HG03095 (cell line): ENCODE data around the gene ZNF862.

Source experiments
- ATAC-seq: cut with Tn5 transposase; IDR thresholded peaks from one replicate; pipeline ENCODE4 v1.9.1; 2021; ENCODE audit warnings: moderate library complexity; ENCODE audit not compliant: unreplicated experiment

Gene ZNF862

DNA sequence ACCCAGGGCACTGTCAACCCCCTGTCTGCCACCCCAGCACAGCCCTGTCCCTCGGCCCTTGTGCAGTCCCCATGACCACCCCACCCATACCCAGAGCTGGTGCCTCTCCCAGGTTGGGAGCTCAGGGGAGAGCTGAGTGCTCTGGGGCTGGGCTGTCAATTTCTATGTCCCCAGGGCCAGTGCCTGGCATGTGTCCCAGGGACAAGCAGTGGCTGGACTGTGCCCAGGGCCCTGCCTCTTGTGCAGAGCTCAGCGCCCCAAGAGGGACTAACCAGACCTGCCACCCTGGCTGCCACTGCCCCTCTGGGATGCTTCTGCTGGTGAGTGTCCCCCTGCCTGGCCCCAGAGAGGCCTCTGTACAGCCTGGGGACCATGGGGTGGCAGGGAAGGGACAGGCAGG, 29.0 kb upstream of the ZNF862 start:
- ATAC-seq, result no peak

DNA sequence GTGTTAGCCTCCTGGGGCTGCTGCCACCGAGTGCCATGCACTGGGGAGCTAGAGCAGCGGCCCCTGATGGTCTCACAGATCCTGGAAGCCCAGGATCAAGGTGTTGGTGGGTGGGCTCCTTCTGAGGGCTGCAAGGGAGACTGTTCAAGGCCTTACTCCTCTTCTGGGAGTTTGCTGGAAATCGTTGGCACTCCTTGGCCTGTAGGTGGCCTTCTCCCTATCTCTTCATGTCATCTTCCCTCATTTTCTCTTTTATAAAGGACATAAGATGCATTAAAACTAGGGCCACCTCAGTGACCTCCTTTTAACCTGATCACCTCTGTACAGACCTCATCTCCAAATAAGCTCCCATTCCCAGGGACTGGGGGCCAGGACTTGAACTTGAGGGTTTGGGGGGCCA, 27.0 kb upstream of the ZNF862 start:
- no peak for ATAC-seq

DNA sequence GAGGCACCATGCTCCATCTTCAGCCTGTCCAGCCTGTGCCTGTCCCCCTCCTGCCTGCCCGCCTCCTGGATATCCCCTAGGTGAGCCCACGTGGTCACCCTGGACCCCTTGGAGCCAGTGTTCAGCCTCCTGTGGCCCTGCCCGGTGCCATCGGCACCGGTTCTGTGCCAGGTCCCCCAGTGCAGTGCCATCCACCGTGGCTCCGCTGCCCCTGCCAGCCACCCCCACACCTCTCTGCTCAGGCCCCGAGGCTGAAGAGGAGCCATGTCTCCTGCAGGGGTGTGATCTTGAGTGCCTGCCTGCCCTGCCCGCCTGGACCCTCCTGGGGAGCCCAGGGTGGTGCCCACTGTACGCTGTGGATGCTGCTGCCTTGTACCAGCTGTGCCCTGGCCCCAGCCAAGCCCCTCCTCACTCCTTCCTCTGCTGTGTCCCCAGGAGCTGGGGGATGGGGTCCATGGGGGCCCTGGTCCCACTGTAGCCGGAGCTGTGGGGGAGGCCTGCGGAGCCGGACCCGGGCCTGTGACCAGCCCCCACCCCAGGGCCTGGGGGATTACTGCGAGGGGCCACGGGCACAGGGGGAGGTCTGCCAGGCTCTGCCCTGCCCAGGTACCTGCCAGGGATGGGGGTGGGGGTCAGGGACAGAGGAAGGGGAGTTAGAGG, 26.2 kb upstream of the ZNF862 start:
- ATAC-seq, result no peak

DNA sequence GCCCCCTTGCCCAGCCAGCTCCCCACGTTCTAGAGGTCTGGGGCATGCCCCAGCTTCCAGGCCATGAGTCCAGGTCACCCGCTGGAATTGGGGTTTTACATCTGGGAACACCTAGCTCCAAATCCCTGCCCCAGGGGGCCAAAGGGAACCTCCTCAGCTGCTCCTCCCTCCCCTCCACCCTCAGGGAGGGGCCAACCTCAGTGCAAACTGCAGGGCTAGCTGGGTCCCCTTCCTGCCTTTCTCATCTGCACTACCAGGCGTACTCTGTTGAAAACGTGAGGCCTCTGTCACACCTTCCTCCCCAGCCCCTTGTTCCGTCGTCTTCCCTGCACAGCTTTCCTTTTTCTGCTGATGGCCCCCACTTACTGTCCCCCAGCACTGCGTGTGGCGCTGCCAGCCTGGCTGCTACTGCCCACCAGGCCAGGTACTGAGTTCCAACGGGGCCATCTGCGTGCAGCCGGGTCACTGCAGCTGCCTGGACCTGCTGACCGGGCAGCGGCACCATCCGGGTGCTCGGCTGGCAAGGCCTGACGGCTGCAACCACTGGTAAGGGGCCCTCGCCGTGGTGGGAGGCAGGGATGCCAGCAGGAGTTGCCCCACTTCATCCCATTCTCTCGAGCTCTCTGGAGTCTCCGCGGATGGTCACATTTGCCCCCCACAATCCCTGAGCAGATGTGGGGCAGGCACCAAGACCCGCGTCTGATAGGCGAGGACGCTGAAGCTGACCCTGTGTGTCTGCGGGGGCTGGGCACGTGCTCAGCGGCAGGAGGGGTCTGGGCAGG, 24.7 kb upstream of the ZNF862 start:
- no peak for ATAC-seq

- ATAC-seq, result no peak
These were observed 23.7 kb upstream of the ZNF862 start for GRCh38 chr7:149814494-149814893.

DNA sequence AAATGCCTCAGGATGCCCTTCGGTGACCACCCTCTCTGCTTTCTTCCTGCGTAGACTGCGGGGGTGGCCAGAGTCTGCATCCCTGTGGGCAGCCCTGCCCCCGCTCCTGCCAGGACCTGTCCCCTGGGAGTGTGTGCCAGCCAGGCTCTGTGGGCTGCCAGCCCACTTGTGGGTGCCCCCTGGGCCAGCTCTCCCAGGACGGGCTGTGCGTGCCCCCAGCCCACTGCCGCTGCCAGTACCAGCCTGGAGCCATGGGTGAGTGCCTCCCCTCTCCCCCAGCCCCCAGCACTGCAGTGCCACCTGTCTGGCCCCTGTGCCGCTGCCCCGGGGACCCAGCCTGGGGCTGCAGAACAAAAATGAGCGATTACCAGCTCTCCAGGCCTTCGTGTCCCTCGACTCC, 23.1 kb upstream of the ZNF862 start:
- no peak for ATAC-seq

- no peak for ATAC-seq
These were observed 22.4 kb upstream of the ZNF862 start for GRCh38 chr7:149815661-149816266.

GRCh38 chr7:149816267-149816751, 21.9 kb upstream of the ZNF862 start:
- ATAC-seq, result no peak

GRCh38 chr7:149816794-149817193, 21.4 kb upstream of the ZNF862 start:
- ATAC-seq, result no peak

GRCh38 chr7:149817301-149817771, 20.8 kb upstream of the ZNF862 start:
- no peak for ATAC-seq

DNA sequence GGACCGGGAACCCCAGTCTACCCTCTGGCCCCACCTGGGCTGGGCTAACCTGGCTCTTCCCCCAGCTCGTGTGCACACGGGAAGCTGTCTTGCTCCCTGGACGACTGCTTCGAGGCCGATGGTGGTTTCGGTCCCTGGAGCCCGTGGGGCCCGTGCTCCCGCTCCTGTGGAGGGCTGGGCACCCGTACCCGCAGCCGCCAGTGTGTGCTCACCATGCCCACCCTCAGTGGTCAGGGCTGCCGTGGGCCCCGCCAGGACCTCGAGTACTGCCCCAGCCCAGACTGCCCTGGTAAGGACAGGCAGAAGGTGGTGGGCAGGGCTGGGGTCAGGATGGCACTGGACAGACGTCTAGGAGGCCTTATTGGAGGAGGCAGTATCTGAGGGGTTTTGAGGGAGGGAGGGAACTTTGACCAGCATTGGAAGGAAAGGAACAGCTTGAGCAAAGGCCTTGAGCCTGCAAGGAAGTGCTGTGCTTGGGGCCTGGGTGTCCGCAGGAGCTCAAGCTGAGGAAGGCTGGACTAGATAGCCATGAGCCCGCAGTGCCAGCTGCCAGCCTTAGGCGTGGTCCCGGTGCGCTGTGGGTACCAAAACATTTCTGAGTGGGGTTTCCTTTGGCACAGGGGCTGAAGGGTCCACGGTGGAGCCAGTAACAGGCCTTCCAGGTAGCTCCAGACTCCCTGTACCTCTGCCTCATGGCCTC, 20.2 kb upstream of the ZNF862 start:
- no peak for ATAC-seq

DNA sequence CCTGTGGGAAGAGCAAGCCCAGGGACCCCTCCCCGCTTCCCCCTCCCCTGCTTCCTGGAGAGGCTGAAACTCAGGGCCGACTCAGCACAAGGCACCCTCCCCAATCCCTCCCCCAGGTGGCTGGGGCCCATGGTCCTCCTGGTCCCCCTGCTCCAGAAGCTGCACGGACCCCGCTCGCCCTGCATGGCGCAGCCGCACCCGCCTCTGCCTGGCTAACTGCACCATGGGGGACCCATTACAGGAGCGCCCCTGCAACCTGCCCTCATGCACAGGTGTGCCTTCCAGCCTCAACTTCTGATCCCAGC, 19.7 kb upstream of the ZNF862 start:
- ATAC-seq, result no peak

DNA sequence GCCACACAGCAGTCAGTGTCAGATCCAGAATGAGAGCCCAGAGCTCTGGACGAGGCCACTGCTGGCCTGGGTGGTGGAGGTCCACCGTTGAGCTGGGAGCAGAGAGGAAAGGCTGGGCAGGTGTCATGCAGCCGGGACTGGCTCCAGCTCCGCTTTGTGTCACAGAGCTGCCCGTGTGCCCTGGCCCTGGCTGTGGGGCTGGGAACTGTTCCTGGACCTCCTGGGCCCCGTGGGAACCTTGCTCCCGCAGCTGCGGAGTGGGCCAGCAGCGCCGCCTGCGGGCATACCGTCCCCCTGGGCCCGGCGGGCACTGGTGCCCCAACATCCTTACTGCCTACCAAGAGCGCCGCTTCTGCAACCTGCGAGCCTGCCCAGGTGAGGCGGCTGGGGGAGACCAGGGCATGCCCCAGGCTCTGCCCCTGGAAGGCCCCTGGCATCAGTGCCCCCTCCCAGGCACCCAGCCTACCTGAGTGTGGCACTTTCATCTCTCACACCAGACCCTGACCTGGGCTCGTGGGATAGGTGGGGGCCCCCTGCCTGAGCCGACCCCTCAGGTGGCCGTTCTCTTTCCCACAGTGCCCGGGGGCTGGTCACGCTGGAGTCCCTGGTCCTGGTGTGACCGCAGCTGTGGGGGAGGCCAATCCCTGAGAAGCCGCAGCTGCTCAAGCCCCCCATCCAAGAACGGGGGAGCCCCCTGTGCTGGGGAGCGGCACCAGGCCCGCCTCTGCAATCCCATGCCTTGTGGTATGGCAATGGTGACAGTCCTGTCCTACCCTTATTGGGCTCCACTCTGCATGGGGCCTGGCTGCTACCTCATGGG, 18.8 kb upstream of the ZNF862 start:
- no peak for ATAC-seq

DNA sequence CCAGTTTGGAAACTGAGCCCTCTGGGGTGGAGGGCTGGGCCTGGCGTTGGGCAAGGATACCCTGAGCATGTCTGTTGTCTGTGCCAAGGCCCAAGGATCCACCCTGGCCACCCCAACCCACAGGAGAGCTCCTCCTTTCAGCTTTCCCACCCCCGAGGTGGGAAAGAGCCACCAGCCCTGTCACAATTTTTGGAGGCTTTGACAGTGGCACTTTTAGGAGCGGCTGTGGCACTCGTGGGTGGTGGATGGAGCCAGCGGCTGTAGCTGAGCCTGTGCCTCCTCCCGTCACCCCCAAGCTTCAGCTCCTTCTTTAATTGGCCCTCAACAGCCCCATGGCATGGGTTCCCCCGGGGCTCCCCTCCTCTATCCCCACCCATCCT, 18.2 kb upstream of the ZNF862 start:
- ATAC-seq, result no peak

DNA sequence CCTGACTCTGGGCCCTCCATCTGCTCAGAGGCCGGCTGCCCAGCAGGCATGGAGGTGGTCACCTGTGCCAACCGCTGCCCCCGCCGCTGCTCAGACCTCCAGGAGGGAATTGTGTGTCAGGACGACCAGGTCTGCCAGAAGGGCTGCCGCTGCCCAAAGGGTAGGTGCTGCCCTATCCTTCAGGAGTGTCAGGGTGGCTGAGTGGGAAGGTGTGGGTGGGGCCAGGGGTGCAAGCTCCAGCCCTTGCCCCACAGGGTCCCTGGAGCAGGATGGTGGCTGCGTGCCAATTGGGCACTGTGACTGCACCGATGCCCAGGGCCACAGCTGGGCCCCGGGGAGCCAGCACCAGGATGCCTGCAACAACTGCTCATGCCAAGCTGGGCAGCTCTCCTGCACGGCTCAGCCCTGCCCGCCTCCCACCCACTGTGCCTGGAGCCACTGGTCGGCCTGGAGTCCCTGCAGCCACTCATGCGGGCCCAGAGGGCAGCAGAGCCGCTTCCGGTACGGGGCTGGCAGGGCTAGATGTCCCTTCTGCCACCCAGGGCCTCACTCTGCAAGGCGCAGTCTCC, 17.5 kb upstream of the ZNF862 start:
- ATAC-seq, result no peak

DNA sequence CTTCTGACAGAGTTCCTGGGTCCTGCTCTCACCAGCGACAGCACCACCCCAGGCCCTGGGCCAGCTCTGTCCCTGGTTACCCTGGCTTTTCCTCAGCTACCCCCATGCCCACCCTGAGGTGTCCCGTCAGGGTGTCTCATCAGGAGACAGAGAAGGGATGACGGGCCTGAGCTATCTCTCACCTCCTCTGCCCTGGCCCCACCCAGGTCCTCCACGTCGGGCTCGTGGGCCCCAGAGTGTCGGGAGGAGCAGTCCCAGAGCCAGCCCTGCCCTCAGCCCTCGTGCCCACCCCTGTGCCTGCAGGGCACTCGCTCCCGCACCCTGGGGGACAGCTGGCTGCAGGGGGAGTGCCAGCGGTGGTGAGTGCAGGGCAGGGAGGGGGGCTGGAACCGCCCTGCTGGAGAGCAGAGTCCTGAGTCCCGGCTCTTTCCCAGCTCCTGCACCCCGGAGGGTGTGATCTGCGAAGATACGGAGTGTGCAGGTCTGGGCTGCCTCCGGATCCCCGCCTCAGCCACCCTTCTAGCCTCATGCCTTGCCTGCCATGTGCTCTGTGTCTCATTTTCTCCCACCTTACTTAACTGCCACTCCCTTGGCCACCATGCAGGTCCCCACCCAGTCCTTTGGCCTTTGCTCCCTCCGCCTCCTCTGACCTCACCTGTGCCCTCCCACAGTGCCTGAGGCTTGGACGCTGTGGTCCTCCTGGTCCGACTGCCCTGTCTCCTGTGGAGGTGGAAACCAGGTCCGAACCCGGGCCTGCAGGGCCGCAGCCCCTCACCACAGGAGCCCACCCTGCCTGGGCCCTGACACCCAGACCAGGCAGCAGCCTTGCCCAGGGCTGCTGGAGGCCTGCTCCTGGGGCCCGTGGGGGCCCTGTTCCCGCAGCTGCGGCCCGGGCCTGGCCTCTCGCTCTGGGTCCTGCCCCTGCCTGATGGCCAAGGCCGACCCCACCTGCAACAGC, 16.7 kb upstream of the ZNF862 start:
- no peak for ATAC-seq

GRCh38 chr7:149822353-149822943, 15.7 kb upstream of the ZNF862 start:
- ATAC-seq, result no peak

DNA sequence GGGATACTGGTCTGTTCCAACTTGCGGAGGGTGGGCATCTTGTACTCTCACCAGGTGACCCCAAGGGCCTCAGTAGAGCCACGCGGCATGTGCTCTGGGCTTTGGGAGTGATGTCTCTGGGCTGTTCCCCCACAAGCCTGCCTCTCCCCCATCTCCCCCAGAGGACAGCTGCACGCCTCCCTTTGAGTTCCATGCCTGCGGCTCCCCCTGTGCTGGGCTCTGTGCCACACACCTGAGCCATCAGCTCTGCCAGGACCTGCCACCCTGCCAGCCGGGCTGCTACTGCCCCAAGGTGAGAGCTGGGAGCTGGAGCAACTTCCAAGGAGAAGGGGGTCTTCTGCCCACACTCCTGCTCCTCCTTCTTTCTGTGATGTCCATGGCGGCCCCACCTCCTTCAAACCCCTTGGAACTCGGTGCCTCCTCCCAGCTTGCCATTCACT, 15.0 kb upstream of the ZNF862 start:
- no peak for ATAC-seq
